Measurements from ENCODE around the gene PLA2R1.

The PLA2R1 gene

GRCh38 chr2:159912580-159912979, 149.8 kb downstream of the PLA2R1 start:
- H3K27ac ChIP-seq, result no peak overlapping the region
- TF ChIP-seq CTCF (conservative IDR thresholded peaks at IDR 0.05), result no peak

- H3K27ac ChIP-seq, result peak overlapping the region; percentile 47
- TF ChIP-seq CTCF (conservative IDR thresholded peaks at IDR 0.05), result no peak
Measured at GRCh38 chr2:159910951-159911350, 151.5 kb downstream of the PLA2R1 start.

- no peak for TF ChIP-seq CTCF (conservative IDR thresholded peaks at IDR 0.05)
- H3K27ac ChIP-seq, result peak overlapping the region; percentile 63; the same call in 1 of the 2 replicates
Measured at GRCh38 chr2:159908623-159909022, 153.8 kb downstream of the PLA2R1 start.

- peak overlapping the region; percentile 63; the same call in 1 of the 2 replicates for H3K27ac ChIP-seq
- TF ChIP-seq CTCF (conservative IDR thresholded peaks at IDR 0.05), result no peak
Measured at GRCh38 chr2:159907909-159908308, 154.5 kb downstream of the PLA2R1 start.

- H3K27ac ChIP-seq, result no peak overlapping the region
Measured at GRCh38 chr2:159905926-159906714, 156.3 kb downstream of the PLA2R1 start.

GRCh38 chr2:159904959-159905305, 157.5 kb downstream of the PLA2R1 start:
- no peak for TF ChIP-seq CTCF (conservative IDR thresholded peaks at IDR 0.05)
- no peak overlapping the region for H3K27ac ChIP-seq

More at GRCh38 chr2:159905926-159906714, 156.3 kb downstream of the PLA2R1 start:
- no peak for TF ChIP-seq CTCF (conservative IDR thresholded peaks at IDR 0.05)

GRCh38 chr2:159904127-159904958, 158.1 kb downstream of the PLA2R1 start, which contains the start of gene LY75:
TSS of gene LY75 (minus strand) at chr2:159904756.
- no peak within 1 kb of the TSS for H3K27ac ChIP-seq
- no peak for TF ChIP-seq CTCF (conservative IDR thresholded peaks at IDR 0.05)

All from VCaP (cell line).